Measurements from ENCODE around the gene TRIM56. TPM values are rescaled to one million over a fixed set of nuclear protein-coding genes. Genes with fewer than 3 reads are reported as not detected.

Gene TRIM56
- total and polyA plus RNA-seq, 2 of the 4 experiments (the other 2 are of a cell fraction): 3.9 to 5.9 TPM

- Histone ChIP-seq H3K9me3 (ENCODE audit: control insufficient read depth, insufficient read depth, low read length) (no peaks in the 10 kb centered on the region), H3K4ac (ENCODE audit: low read depth, low read length) (peak overlapping the region; percentile 89)
- peak; percentile 13; the same call in 1 of the 2 replicates for TF ChIP-seq MAZ (IDR thresholded peaks at IDR 0.05; ENCODE audit: borderline replicate concordance, low read depth, low read length)
- TF ChIP-seq MAFK (IDR thresholded peaks at IDR 0.05; ENCODE audit: low read depth, low read length): no peak
- no peak for TF ChIP-seq SMC3 (IDR thresholded peaks at IDR 0.05; ENCODE audit: low read depth, low read length)
- peak; percentile 10; the same call in 1 of the 2 replicates for TF ChIP-seq BHLHE40 (IDR thresholded peaks at IDR 0.05; ENCODE audit: low read depth, low read length)
- peak; percentile 74 for TF ChIP-seq USF2 (IDR thresholded peaks at IDR 0.05; ENCODE audit: low read depth, low read length)
- TF ChIP-seq NFE2L2 (IDR thresholded peaks at IDR 0.05; ENCODE audit: low read depth, low read length): no peak; the same call in 1 of the 2 replicates
- no peak for TF ChIP-seq RFX5 (IDR thresholded peaks at IDR 0.05; ENCODE audit: low read depth, low read length)
- TF ChIP-seq RCOR1 (IDR thresholded peaks at IDR 0.05; ENCODE audit: insufficient replicate concordance, low read length): no peak
- TF ChIP-seq MXI1 (IDR thresholded peaks at IDR 0.05; ENCODE audit: borderline replicate concordance, low read depth, low read length): no peak
- no peak for TF ChIP-seq FOS (IDR thresholded peaks at IDR 0.05; ENCODE audit: low read depth, low read length)
- no peak for TF ChIP-seq CEBPB (IDR thresholded peaks at IDR 0.05; ENCODE audit: low read depth, low read length)
- TF ChIP-seq ELK1 (IDR thresholded peaks at IDR 0.05; ENCODE audit: borderline replicate concordance, low read depth, low read length): no peak
- no peak for TF ChIP-seq CHD1 (IDR thresholded peaks at IDR 0.05; ENCODE audit: low read depth, low read length)
- no peak for TF ChIP-seq RAD21 (IDR thresholded peaks at IDR 0.05; ENCODE audit: low read length)
- TF ChIP-seq POLR2A (IDR thresholded peaks at IDR 0.05; ENCODE audit: low read depth, low read length): no peak; the same call in 1 of the 2 replicates
These were observed 52.5 kb downstream of the TRIM56 start for GRCh38 chr7:101137651-101138212.

More at GRCh38 chr7:101137651-101138212, 52.5 kb downstream of the TRIM56 start:
- DNase-seq (no peak), ATAC-seq (ENCODE audit: low read depth) (no peak; the same call in 1 of the 2 replicates)
- Histone ChIP-seq H2BK5ac (ENCODE audit: low read depth, low read length, poor library complexity, severe bottlenecking) (peak overlapping the region; percentile 88), H3K9me1 (ENCODE audit: insufficient read depth, low read length) (peaks cover 8% of the 10 kb centered on the region), H2AFZ (replicated peaks; ENCODE audit: low read length, poor library complexity) (peak overlapping the region; percentile 65), H4K8ac (ENCODE audit: low read depth in 2 of 2, low read length in 2 of 2) (peak overlapping the region; percentile 77 to 81), H2AK5ac (ENCODE audit: low read depth, low read length) (peak overlapping the region; percentile 90), H2BK120ac (ENCODE audit: low read depth, low read length) (peak overlapping the region; percentile 92), H4K91ac (ENCODE audit: insufficient read depth, low read depth, low read length) (peak overlapping the region; percentile 69), H3K27ac (ENCODE audit: insufficient read depth, low read length) (peak overlapping the region; percentile 70), H3K79me1 (ENCODE audit: low read depth in 1 of 2, low read length in 2 of 2) (peaks cover 8 to 30% of the 10 kb centered on the region in 2 experiments; a peak in 3 of 4 replicates), H3K4me2 (ENCODE audit: low read depth, low read length) (no peak overlapping the region), H2AK9ac (replicated peaks; ENCODE audit: low read depth, low read length, poor library complexity) (peak overlapping the region; percentile 88), H3K36me3 (ENCODE audit: control insufficient read depth, insufficient read depth, low read length) (peaks cover 32% of the 10 kb centered on the region), H3K14ac (replicated peaks; ENCODE audit: low read depth, low read length) (peak overlapping the region; percentile 89), H3K4me3 (ENCODE audit: insufficient read depth, low read depth, low read length) (no peak overlapping the region), H3K4me1 (ENCODE audit: control insufficient read depth, insufficient read depth, low read length) (peaks cover 22% of the 10 kb centered on the region; the same call in 1 of the 2 replicates), H2BK15ac (ENCODE audit: low read depth, low read length) (peak overlapping the region; percentile 64; the same call in 2 of the 3 replicates), H3K18ac (ENCODE audit: low read depth, low read length) (peak overlapping the region; percentile 3; the same call in 1 of the 2 replicates), H4K20me1 (ENCODE audit: insufficient read depth, low read length) (peaks cover 38% of the 10 kb centered on the region), H3K27me3 (ENCODE audit: control insufficient read depth, insufficient read depth, low read length) (no peaks in the 10 kb centered on the region), H3K56ac (ENCODE audit: extremely low read depth, insufficient read depth, low read length) (peak overlapping the region; percentile 76), H4K5ac (ENCODE audit: low read depth, low read length) (peak overlapping the region; percentile 28; the same call in 1 of the 2 replicates), H2BK20ac (ENCODE audit: low read depth, low read length) (peak overlapping the region; percentile 86), H3K23ac (ENCODE audit: low read depth, low read length) (peak overlapping the region; percentile 72; the same call in 1 of the 2 replicates), H3K9ac (ENCODE audit: low read depth, low read length) (peak overlapping the region; percentile 21; the same call in 1 of the 2 replicates)
- 77% methylated on average over 5 of the region's 9 CpGs; no CpG with 5 or more reads in 1 of the 2 experiments for WGBS, 2 experiments (ENCODE audit: extremely low coverage in 2 of 2, insufficient read length in 1 of 2)
- ChIA-PET POLR2A (ENCODE audit: unreplicated experiment) (no interaction called here), CTCF (interaction anchor here (0.9 kb wide), 1 partner anchor 43 kb away, joined by 5 read pairs; no protein-coding TSS in a partner anchor)
- intact Hi-C loops (cut with micrococcal nuclease): loop anchor here (1.0 kb wide), 1 partner anchor 43 kb away; no protein-coding TSS in a partner anchor
- in situ Hi-C loops (cut with MboI; ENCODE audit: low sequenced_read_pairs): loop anchor here (5.0 kb wide), 1 partner anchor 45 kb away; no protein-coding TSS in a partner anchor
- dilution Hi-C loops (cut with HindIII; ENCODE audit: low sequenced_read_pairs, unreplicated experiment): no loop called here
- TSS peak; percentile 88 for BruUV-seq (replicated peaks)

Measured in IMR-90 (cell line).